Measurements from ENCODE around the gene NT5DC1. TPM values are rescaled to one million over a fixed set of nuclear protein-coding genes. Genes with fewer than 3 reads are reported as not detected.

Gene NT5DC1
- total RNA-seq, 1 experiment from 2014 or later, result 37.7 TPM

GRCh38 chr6:116165596-116165995 is 64.9 kb downstream of the NT5DC1 start:
- DNase-seq (ENCODE audit: low read depth, low spot score), result no peak
- in situ Hi-C loops (cut with HindIII; ENCODE audit: low pct_unique_long_range_greater_than_20kb, low sequenced_read_pairs), result no loop called here

DNA sequence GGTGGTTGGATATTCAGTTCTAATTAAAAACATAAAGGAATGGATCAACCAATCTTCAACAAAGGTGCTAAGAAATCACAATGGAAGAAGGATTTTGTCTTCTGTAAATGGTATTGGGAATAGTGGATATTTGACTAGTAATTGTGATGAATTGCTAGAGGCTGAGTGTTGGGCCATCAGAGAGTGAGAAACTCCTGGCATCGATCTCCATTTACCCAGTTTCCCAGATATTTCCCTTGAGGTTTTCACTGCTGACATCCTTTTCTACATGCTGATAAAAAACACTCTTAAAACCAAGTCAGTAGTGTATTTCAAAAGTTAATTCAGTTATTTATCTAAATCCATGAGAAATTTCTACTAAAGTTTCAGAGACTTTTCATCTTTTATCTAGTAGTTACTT is 65.7 kb downstream of the NT5DC1 start:
- in situ Hi-C loops (cut with HindIII; ENCODE audit: low pct_unique_long_range_greater_than_20kb, low sequenced_read_pairs), result no loop called here
- no peak for DNase-seq (ENCODE audit: low read depth, low spot score)

GRCh38 chr6:116168148-116168547 is 67.5 kb downstream of the NT5DC1 start:
- in situ Hi-C loops (cut with HindIII; ENCODE audit: low pct_unique_long_range_greater_than_20kb, low sequenced_read_pairs), result no loop called here
- DNase-seq (ENCODE audit: low read depth, low spot score), result no peak

GRCh38 chr6:116169880-116170279 is 69.2 kb downstream of the NT5DC1 start:
- DNase-seq (ENCODE audit: low read depth, low spot score), result no peak
- in situ Hi-C loops (cut with HindIII; ENCODE audit: low pct_unique_long_range_greater_than_20kb, low sequenced_read_pairs), result no loop called here

DNA sequence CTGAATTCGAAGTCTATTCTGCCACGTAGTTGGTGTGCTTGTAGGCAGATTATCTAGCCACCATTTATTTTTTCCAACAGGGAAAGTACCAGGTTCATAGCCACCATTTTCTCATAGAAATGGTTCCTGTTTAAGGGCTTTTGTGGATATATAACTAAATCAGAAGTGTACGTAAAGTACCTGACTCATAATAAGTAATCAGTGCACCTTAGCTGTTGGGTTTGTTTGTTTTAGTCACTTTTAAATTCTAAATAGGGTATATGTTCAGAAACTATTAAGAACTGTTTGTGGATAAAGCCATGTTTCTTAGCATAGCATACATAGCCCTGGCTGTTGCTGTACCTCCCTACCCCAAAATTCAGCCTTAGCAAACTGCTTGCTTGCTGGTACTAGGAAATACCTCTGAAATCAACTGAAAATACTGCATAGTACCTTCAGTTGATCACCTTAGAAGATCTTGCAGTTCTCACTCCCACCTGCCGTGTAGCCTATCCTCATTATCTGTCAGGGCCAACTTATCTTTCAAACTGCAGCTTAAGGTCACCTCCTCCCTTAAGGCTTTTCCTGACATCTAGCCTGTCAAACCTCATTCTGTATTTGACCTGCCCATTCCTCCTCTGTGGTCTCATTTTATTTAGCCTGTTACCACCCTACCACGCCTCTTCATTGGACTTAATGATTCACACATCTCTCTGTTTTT is 69.9 kb downstream of the NT5DC1 start:
- in situ Hi-C loops (cut with HindIII; ENCODE audit: low pct_unique_long_range_greater_than_20kb, low sequenced_read_pairs), result no loop called here
- no peak for DNase-seq (ENCODE audit: low read depth, low spot score)

- in situ Hi-C loops (cut with HindIII; ENCODE audit: low pct_unique_long_range_greater_than_20kb, low sequenced_read_pairs), result no loop called here
- DNase-seq (ENCODE audit: low read depth, low spot score), result no peak
Observed at GRCh38 chr6:116173928-116174327, 73.3 kb downstream of the NT5DC1 start.

DNA sequence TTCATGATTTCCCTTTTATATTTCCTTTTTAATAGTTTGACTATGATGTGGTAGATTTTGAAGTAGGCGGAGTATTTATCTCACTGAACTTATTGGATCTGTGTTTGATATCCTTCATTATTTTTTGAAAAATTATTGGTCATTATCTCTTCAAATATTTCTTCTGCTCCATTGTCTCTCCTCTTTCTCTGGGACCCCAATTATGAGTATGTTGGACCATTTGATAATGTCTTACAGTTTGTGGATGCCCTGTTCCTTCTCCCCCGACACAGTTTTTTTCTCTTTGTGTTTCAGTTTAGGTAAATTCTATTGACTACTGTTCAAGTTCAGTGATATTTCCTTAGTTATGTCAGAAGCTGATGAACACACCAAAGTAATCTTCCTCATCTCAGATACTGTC is 74.7 kb downstream of the NT5DC1 start:
- in situ Hi-C loops (cut with HindIII; ENCODE audit: low pct_unique_long_range_greater_than_20kb, low sequenced_read_pairs), result no loop called here
- DNase-seq (ENCODE audit: low read depth, low spot score), result no peak

- no peak for DNase-seq (ENCODE audit: low read depth, low spot score)
- in situ Hi-C loops (cut with HindIII; ENCODE audit: low pct_unique_long_range_greater_than_20kb, low sequenced_read_pairs), result no loop called here
Observed at GRCh38 chr6:116176596-116176995, 75.9 kb downstream of the NT5DC1 start.

- no peak for DNase-seq (ENCODE audit: low read depth, low spot score)
- in situ Hi-C loops (cut with HindIII; ENCODE audit: low pct_unique_long_range_greater_than_20kb, low sequenced_read_pairs), result no loop called here
Observed at GRCh38 chr6:116180375-116180774, 79.7 kb downstream of the NT5DC1 start.

DNA sequence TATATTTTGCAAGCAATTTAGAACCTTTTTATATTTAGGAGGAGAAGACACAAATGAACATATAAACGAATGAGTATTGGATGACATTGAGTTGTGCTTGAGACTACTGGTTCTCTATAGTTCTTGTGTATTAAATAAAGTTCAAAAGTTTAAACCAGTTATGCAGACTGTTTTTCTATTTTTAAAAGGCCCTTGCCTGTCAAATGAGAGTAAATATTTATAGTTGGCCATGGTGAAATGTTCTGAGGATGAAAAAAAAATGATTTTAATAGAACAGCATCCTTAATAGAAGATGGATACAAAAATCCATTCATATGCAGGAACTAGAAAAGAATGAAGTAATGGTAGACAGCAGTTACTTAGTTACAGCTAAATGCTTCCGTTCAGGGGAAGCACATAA is 88.8 kb downstream of the NT5DC1 start:
- in situ Hi-C loops (cut with HindIII; ENCODE audit: low pct_unique_long_range_greater_than_20kb, low sequenced_read_pairs), result no loop called here
- no peak for DNase-seq (ENCODE audit: low read depth, low spot score)

DNA sequence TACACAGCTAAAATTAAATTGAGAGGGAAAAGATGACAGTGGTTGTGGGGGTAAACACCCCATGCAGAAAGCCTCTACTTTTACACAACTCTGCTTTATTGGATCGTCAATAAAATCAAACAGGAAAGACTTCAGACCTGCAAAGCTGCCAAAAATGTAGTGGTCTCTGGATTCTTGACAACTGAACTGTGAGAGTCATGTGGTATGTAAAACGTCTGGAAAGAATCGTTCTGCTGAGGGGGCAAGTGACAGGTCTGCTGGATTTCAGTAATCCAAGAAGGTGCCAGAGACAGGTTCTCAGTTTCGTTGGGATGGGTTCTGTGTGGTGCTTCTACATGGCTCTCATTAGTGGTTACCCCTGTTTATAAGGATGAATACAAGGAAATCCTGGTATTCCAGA is 89.9 kb downstream of the NT5DC1 start:
- no peak for DNase-seq (ENCODE audit: low read depth, low spot score)
- in situ Hi-C loops (cut with HindIII; ENCODE audit: low pct_unique_long_range_greater_than_20kb, low sequenced_read_pairs), result no loop called here

DNA sequence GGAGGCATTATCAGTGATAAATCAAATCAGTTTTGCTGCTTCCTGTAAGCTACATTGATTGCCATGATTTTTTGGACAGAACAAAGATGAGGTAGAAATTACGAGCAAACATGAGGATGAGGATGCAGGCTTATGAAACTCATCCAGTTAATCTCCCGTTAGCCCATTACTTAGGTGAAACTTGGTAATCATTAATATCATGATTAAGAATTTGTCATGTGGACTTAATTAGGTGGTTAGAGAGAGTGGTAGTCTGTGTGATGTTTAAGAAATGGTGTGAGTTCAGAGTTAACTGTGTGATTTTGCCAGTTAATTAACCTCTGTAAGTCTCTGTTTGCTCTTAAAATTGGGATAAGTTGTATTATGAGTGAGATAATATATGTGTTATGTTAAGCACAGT is 91.2 kb downstream of the NT5DC1 start:
- DNase-seq (ENCODE audit: low read depth, low spot score), result no peak
- in situ Hi-C loops (cut with HindIII; ENCODE audit: low pct_unique_long_range_greater_than_20kb, low sequenced_read_pairs), result no loop called here

GRCh38 chr6:116192786-116193185 is 92.1 kb downstream of the NT5DC1 start:
- in situ Hi-C loops (cut with HindIII; ENCODE audit: low pct_unique_long_range_greater_than_20kb, low sequenced_read_pairs), result no loop called here
- DNase-seq (ENCODE audit: low read depth, low spot score), result no peak

DNA sequence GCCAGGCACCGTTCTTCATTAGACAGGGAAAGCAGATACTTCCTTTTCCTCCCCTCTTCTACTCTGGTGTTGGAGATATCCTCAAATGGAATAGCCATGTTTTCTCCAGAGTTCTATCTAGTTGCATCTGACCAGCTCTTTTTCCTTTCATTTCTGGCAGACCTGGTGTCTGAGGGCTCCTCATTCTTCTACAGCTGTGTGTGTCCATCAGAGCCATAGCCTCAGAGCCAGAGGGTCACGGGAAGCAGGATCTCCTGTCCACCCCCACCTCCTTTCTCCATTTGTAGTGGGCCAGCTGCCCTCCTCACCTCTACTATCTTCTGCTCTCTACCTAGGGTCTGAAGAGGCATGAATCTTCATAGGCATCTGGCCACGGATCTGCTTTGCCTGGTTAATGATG is 96.2 kb downstream of the NT5DC1 start:
- DNase-seq (ENCODE audit: low read depth, low spot score), result no peak
- in situ Hi-C loops (cut with HindIII; ENCODE audit: low pct_unique_long_range_greater_than_20kb, low sequenced_read_pairs), result no loop called here

DNA sequence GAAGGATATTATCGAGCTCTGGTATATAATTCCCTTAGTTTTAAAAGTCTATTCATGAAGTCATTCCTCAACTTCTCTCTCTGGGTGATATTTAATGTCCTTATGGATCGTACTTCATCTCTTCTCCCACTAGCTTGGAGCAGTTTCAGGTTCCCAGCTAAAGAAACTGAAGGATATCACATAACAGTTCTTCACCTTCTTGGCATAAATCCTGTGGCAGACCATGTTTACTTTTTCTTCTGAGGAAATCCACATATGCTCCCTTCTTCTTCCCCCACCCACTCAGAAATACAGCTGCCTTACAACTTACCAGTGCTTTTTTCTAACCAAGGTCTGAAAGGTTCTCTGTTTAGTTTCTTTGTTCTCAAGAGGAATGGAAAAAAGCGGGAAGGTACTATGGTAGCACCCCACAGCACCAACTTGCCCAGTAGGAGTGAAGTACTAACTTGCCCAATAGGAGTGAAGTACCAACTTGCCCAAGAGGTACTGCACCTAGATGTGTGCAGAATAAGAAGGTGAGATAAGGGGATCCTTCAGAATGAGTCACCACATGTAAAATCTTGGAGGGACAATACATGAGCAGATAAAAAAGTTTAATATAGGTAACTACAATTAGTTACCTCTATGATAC is 100.1 kb downstream of the NT5DC1 start:
- DNase-seq (ENCODE audit: low read depth, low spot score), result no peak
- in situ Hi-C loops (cut with HindIII; ENCODE audit: low pct_unique_long_range_greater_than_20kb, low sequenced_read_pairs), result no loop called here

DNA sequence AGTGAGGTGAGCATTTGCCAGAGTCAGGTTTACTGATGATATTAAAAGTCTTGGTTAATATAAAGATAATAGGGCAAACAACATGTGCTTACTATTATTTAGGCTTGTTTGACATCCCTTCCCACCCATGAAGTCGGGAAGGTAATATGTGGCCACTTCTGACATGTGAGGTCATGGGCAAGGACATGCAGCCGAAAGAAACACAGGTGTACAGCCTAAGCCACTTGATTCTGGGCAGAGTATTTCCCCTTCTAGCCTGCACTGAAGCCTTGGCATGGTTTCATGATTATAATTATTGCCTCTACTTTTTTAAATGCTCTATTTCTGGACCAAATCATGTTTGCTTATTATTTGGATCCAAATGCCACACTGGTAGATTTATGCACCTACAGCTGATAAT is 100.9 kb downstream of the NT5DC1 start:
- DNase-seq (ENCODE audit: low read depth, low spot score), result no peak
- in situ Hi-C loops (cut with HindIII; ENCODE audit: low pct_unique_long_range_greater_than_20kb, low sequenced_read_pairs), result no loop called here

DNA sequence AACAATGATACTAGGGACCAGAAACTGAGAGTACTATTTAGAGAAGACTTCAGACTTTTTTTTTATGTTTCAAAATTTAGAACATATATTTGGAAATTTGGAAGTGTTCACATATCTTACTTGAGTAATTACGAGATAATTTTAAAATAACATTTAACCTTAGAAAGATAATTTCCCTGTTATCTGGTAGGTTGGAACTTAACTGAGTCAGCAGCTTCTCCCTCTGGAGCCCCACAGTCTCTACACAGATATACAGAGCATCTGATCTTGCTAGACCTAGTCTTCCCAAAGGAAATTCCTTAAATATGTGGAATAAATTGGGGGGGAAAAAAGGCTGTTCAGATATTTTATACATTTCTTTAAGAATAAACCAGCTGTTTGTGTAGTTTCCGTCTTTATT is 104.6 kb downstream of the NT5DC1 start:
- DNase-seq (ENCODE audit: low read depth, low spot score), result no peak
- in situ Hi-C loops (cut with HindIII; ENCODE audit: low pct_unique_long_range_greater_than_20kb, low sequenced_read_pairs), result no loop called here

- DNase-seq (ENCODE audit: low read depth, low spot score), result no peak
- in situ Hi-C loops (cut with HindIII; ENCODE audit: low pct_unique_long_range_greater_than_20kb, low sequenced_read_pairs), result no loop called here
Observed at GRCh38 chr6:116206231-116206903, 105.7 kb downstream of the NT5DC1 start.
